Kidney epithelial cell (primary cell): ENCODE measurements around the gene HNRNPM. TPM values are rescaled to one million over a fixed set of nuclear protein-coding genes. Genes with fewer than 3 reads are reported as not detected.

Experiments used
- DNase-seq: peaks from one replicate; pipeline ENCODE4 v3.0.0-alpha.2; 2010; ENCODE audit warnings: low read depth
- H3K27me3 ChIP-seq: 2 replicates; pipeline ENCODE4 v1.6.0; 2011; ENCODE audit warnings: low read length; ENCODE audit not compliant: control insufficient read depth, insufficient read depth
- H3K36me3 ChIP-seq: 2 replicates; pipeline ENCODE4 v1.5.1; 2011; ENCODE audit warnings: low read length; ENCODE audit not compliant: control insufficient read depth, insufficient read depth
- H3K4me3 ChIP-seq: 2 replicates; pipeline ENCODE4 v1.5.1; 2011; ENCODE audit warnings: low read depth, mild to moderate bottlenecking, control low read depth, low read length
- total RNA-seq: library from RNA; depleted of rRNA; stranded (reverse); fragments of >200 nt; gene quantifications from 2 replicates; pipeline ENCODE4 v1.2.3, GENCODE V29; 2015
- TF ChIP-seq, protein P1 (sequence below): IDR thresholded peaks from 2 replicates; pipeline ENCODE4 v1.5.1; 2011; ENCODE audit warnings: mild to moderate bottlenecking, moderate library complexity, low read length, control low read depth, inconsistent platforms; ENCODE audit not compliant: insufficient read depth, poor library complexity, severe bottlenecking

HNRNPM gene
- total RNA-seq, 1 donor from 2014 or later, result 115 TPM

DNA sequence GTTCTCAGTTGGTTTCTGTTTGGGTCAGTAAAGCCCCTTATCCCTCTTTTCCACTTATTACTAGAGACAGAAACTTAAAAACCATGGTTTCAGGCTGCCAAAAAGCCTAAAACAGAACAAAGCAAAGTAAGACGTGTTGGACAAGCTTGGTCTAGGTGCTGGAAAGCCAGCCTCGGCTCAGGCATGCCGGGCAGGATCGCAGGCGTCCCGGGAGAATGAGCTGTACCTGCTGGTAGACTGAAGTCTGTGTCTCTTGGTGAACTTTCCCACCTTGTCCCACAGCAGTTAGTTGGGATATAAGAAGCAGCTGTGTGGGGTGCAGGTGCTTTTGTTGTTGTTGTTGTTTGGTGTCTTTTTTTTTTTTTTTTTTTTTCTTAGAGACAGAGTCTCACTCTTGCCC is 36.8 kb downstream of the HNRNPM start:
- H3K27me3 ChIP-seq, result no peaks in the 10 kb centered on the region
- peaks cover 5% of the 10 kb centered on the region for H3K36me3 ChIP-seq
- H3K4me3 ChIP-seq, result no peak overlapping the region
- no peak for DNase-seq
- TF ChIP-seq, protein P1, sequence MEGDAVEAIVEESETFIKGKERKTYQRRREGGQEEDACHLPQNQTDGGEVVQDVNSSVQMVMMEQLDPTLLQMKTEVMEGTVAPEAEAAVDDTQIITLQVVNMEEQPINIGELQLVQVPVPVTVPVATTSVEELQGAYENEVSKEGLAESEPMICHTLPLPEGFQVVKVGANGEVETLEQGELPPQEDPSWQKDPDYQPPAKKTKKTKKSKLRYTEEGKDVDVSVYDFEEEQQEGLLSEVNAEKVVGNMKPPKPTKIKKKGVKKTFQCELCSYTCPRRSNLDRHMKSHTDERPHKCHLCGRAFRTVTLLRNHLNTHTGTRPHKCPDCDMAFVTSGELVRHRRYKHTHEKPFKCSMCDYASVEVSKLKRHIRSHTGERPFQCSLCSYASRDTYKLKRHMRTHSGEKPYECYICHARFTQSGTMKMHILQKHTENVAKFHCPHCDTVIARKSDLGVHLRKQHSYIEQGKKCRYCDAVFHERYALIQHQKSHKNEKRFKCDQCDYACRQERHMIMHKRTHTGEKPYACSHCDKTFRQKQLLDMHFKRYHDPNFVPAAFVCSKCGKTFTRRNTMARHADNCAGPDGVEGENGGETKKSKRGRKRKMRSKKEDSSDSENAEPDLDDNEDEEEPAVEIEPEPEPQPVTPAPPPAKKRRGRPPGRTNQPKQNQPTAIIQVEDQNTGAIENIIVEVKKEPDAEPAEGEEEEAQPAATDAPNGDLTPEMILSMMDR, result no peak

GRCh38 chr19:8482696-8483095 is 37.9 kb downstream of the HNRNPM start:
- no peaks in the 10 kb centered on the region for H3K27me3 ChIP-seq
- no peak for DNase-seq
- TF ChIP-seq, protein P1, result no peak
- no peak overlapping the region for H3K4me3 ChIP-seq
- H3K36me3 ChIP-seq, result peaks cover 5% of the 10 kb centered on the region

GRCh38 chr19:8483165-8483564 is 38.4 kb downstream of the HNRNPM start:
- peaks cover 5% of the 10 kb centered on the region for H3K36me3 ChIP-seq
- no peak for DNase-seq
- no peak overlapping the region for H3K4me3 ChIP-seq
- TF ChIP-seq, protein P1, result no peak
- no peaks in the 10 kb centered on the region for H3K27me3 ChIP-seq

DNA sequence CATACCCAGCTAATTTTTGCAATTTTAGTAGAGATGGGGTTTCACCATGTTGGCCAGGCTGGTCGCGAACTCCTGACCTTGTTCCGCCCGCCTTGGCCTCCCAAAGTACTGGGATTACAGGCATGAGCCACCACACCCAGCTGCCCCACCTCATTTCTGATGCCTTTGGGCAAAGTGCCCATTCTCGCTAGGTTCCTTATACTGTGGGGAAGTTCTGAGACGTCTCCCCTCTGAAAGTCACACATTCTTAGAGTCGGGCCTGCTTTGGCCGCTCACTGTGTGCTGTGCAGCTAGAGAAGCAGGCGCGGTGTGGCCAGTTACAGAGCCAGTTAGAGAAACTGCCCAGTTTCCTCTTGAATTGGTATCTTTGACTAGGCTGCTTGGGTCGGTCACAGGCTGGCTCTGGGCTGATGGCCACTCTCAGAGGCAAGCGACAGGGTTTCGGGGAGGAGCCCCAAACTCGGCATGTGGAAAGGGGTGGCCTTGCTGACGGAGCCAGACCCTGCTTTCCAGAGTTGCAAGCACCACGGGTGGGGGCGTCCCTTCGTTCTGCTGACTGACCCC is 39.6 kb downstream of the HNRNPM start:
- DNase-seq, result no peak
- no peak overlapping the region for H3K4me3 ChIP-seq
- peaks cover 5% of the 10 kb centered on the region for H3K36me3 ChIP-seq
- TF ChIP-seq, protein P1, result no peak
- H3K27me3 ChIP-seq, result no peaks in the 10 kb centered on the region

DNA sequence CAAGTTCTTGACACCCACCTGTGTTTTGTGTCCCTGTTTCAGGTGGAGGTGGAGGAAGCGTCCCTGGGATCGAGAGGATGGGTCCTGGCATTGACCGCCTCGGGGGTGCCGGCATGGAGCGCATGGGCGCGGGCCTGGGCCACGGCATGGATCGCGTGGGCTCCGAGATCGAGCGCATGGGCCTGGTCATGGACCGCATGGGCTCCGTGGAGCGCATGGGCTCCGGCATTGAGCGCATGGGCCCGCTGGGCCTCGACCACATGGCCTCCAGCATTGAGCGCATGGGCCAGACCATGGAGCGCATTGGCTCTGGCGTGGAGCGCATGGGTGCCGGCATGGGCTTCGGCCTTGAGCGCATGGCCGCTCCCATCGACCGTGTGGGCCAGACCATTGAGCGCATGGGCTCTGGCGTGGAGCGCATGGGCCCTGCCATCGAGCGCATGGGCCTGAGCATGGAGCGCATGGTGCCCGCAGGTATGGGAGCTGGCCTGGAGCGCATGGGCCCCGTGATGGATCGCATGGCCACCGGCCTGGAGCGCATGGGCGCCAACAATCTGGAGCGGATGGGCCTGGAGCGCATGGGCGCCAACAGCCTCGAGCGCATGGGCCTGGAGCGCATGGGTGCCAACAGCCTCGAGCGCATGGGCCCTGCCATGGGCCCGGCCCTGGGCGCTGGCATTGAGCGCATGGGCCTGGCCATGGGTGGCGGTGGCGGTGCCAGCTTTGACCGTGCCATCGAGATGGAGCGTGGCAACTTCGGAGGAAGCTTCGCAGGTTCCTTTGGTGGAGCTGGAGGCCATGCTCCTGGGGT is 41.0 kb downstream of the HNRNPM start:
- no peak for DNase-seq
- TF ChIP-seq, protein P1, result no peak
- H3K36me3 ChIP-seq, result peaks cover 5% of the 10 kb centered on the region
- no peaks in the 10 kb centered on the region for H3K27me3 ChIP-seq
- no peak overlapping the region for H3K4me3 ChIP-seq

DNA sequence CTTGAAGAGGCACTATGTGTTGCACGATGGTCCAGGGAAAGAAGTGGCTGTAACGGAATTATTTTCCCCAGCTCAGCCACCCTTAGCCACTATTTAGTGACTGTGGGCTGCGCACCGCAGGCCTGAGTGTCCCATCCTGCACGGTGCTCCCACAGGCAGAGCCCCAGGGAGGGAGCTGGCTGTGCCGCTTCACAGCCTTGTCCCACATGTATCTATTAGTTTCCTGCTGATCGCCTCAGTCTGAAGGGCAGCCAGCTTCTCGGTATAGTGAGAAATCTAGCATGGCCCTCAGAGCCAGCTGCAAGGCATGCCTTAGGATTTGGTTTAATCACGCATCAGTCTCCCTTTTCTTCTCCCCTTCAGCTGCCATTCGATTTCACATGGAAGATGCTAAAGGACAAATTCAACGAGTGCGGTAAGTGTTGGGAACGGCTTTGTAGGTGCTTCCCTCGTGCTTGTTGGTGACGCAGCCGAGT is 41.9 kb downstream of the HNRNPM start:
- no peak overlapping the region for H3K4me3 ChIP-seq
- TF ChIP-seq, protein P1, result no peak
- no peaks in the 10 kb centered on the region for H3K27me3 ChIP-seq
- DNase-seq, result no peak
- peaks cover 5% of the 10 kb centered on the region for H3K36me3 ChIP-seq
